SK-MEL-5 (cell line): Measurements from ENCODE around the gene RPTOR. TPM values are rescaled to one million over a fixed set of nuclear protein-coding genes. Genes with fewer than 3 reads are reported as not detected.

Experiments
- small RNA-seq, 2 experiments: library from RNA; depleted of rRNA; stranded (forward); fragments of <200 nt; gene quantifications; one replicate each; pipeline ENCODE3, GENCODE V24; 2014
- total RNA-seq: library from RNA; depleted of rRNA; stranded (reverse); fragments of >200 nt; shearing (Covaris generic); gene quantifications from 2 replicates; pipeline ENCODE4 v1.2.3, GENCODE V29; 2014; rRNA removed

The RPTOR gene
- total RNA-seq, 1 experiment from 2014 or later = 27.3 TPM

Small RNA genes within 50 kb of the gene (small RNA-seq; reads per million reads assigned to genes)
- gene AC120024.2 (0 reads per million in 2 experiments), gene AC120024.3 (0 reads per million in 2 experiments)

Other genes with a start within 250 kb of the RPTOR start
- 13.9 and 15.0 TPM in 2 replicates for gene ENDOV, start 129.7 kb upstream of the RPTOR start, total RNA-seq
- 0.18 and 0.29 TPM in 2 replicates for gene NPTX1, start 68.2 kb upstream of the RPTOR start, total RNA-seq